Type B pancreatic cell (in vitro differentiated cells): ENCODE measurements around the gene CRTAC1. TPM values are rescaled to one million over a fixed set of nuclear protein-coding genes. Genes with fewer than 3 reads are reported as not detected.

ENCODE experiments used
- DNase-seq: peaks from one replicate; pipeline ENCODE4 v3.0.0; 2021; ENCODE audit warnings: mixed read lengths; ENCODE audit not compliant: unreplicated experiment; ENCODE audit errors: extremely low spot score
- H3K27ac Mint-ChIP-seq: 2 replicates; pipeline ENCODE4 v1.8.0; 2021; ENCODE audit warnings: mild to moderate bottlenecking, mixed read lengths
- H3K27me3 Mint-ChIP-seq: 2 replicates; pipeline ENCODE4 v1.8.0; 2021; ENCODE audit warnings: mixed read lengths
- H3K36me3 Mint-ChIP-seq: 2 replicates; pipeline ENCODE4 v1.8.0; 2021; ENCODE audit warnings: mixed read lengths
- H3K4me1 Mint-ChIP-seq: one replicate; pipeline ENCODE4 v1.8.0; 2021; ENCODE audit warnings: mixed read lengths; ENCODE audit not compliant: unreplicated experiment
- H3K4me3 Mint-ChIP-seq: 2 replicates; pipeline ENCODE4 v1.8.0; 2021; ENCODE audit warnings: mild to moderate bottlenecking, mixed read lengths
- H3K9me3 Mint-ChIP-seq: 2 replicates; pipeline ENCODE4 v1.8.0; 2021; ENCODE audit warnings: mixed read lengths
- CTCF ChIP-seq: fragments of 200-600 bp; sonication (generic); conservative IDR thresholded peaks from 2 replicates; pipeline ENCODE4 v1.5.0; 2021; ENCODE audit warnings: antibody characterized with exemption, mild to moderate bottlenecking
- total RNA-seq: library from RNA; stranded (reverse); gene quantifications from 2 replicates; pipeline ENCODE4 v1.2.1, GENCODE V29; 2021; ENCODE audit warnings: low replicate concordance

The CRTAC1 gene
- total RNA-seq, 1 donor from 2014 or later: 5.3 TPM

DNA sequence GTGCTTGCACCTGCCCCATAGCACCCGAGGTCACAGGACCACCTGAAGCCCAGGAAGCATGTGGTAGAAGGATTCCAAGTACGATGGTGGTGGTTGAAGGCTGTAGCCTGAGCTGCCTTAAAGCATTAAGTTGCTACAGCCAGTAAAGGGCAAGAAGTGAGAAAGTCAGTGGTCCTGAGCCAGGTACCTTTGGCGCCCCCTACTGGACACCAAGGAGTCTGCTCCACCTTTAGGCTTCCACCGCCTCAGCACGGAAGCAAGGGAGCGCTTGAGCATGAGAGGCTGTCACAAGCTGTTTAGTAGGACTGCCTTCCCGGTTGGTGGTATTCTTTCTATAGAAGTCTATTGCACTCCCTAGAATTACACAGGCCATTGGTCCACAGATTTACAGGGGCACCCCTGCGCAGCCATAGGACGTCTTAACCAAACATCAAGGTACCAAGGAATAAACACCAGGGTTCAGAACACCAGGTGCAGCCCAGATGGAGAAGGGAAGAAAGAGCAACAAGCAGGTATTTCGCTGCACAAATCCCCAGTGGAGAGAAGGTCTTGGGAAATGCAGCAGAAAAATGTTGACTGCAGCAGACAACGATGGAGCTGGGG, 2.2 kb downstream of the CRTAC1 start:
- peaks cover 84% of the 10 kb centered on the region for H3K27me3 Mint-ChIP-seq
- no peaks in the 10 kb centered on the region for H3K36me3 Mint-ChIP-seq
- no peak overlapping the region for H3K27ac Mint-ChIP-seq
- peak; percentile 74 for DNase-seq
- H3K9me3 Mint-ChIP-seq: no peaks in the 10 kb centered on the region
- peak; percentile 88 for TF ChIP-seq CTCF
- H3K4me3 Mint-ChIP-seq: peak overlapping the region; percentile 71
- H3K4me1 Mint-ChIP-seq: no peaks in the 10 kb centered on the region

- Mint-ChIP-seq H3K4me1 (no peaks in the 10 kb centered on the region), H3K27me3 (peaks cover 89% of the 10 kb centered on the region), H3K27ac (no peak overlapping the region), H3K36me3 (no peaks in the 10 kb centered on the region), H3K9me3 (no peaks in the 10 kb centered on the region), H3K4me3 (no peak overlapping the region)
- DNase-seq: no peak
- TF ChIP-seq CTCF: no peak
Measured at GRCh38 chr10:98023024-98023423, 7.4 kb downstream of the CRTAC1 start.

DNA sequence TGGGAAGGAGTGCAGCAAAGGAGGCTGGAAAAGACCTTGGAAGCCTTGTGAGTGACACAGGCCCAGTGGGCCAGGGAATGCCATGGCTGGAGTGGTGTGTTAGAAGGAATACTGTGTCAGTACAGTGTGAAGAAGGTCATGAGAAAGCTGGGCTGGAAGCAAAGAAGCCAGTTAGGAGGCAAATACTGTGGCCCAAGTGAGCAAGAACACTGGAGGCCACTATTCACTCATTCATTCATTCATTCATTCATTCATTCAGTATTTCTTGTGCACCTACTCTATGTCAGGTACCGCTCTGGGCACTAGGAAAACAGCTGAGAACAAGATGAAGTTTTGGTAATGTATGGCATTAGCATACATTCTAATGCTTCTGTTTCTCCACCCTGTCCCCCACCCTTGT, 9.6 kb downstream of the CRTAC1 start:
- Mint-ChIP-seq H3K27me3 (peaks cover 81% of the 10 kb centered on the region), H3K4me1 (no peaks in the 10 kb centered on the region), H3K4me3 (no peak overlapping the region), H3K9me3 (no peaks in the 10 kb centered on the region), H3K27ac (no peak overlapping the region), H3K36me3 (no peaks in the 10 kb centered on the region)
- no peak for DNase-seq
- TF ChIP-seq CTCF: no peak

DNA sequence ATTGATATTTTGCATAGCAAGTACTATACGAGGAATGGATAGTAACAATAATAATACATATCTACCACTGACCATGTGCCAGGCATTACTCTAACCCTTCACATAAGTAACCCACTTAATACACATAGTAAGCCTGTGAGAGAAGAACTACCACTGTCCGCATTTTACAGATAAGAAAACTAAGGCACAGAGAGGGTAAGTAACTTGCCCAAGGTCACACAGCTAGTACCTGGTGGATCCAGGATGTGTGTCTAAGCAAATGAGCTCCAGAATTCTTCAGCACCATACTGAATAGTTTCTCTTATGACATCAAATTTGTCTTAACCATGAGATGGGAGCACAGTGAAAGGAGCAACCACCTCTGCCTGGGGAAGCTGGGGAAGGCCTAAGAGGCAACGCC, 10.2 kb downstream of the CRTAC1 start:
- H3K27me3 Mint-ChIP-seq: peaks cover 77% of the 10 kb centered on the region
- DNase-seq: no peak
- TF ChIP-seq CTCF: no peak

DNA sequence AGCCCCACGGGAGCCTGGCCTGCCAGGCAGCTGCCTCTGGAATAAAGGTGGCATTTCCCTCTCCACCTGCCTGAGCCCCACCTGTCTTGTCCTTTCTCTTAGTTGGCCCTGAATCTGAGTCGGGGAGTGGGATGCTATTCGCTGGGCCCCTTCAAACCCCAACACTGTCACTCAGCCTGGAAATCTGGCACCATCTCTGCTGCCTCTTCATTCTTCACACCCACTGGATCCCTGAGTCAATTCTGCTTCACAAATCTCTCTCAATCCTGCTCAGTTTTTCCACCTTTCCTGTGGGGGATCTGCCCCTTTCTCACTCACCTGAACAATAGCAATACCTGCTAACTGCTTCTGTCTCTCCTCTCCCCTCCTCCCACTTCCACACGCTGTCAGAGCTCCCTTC, 10.6 kb downstream of the CRTAC1 start:
- Mint-ChIP-seq H3K36me3 (no peaks in the 10 kb centered on the region), H3K4me1 (no peaks in the 10 kb centered on the region), H3K27me3 (peaks cover 76% of the 10 kb centered on the region), H3K4me3 (no peak overlapping the region), H3K27ac (no peak overlapping the region), H3K9me3 (no peaks in the 10 kb centered on the region)
- TF ChIP-seq CTCF: no peak
- no peak for DNase-seq

More for the DNA sequence above, 10.2 kb downstream of the CRTAC1 start:
- Mint-ChIP-seq H3K27ac (no peak overlapping the region), H3K4me1 (no peaks in the 10 kb centered on the region), H3K4me3 (no peak overlapping the region), H3K9me3 (no peaks in the 10 kb centered on the region), H3K36me3 (no peaks in the 10 kb centered on the region)
